Large intestine (tissue), 3 donors: ENCODE measurements around the gene GPR63. TPM values are rescaled to one million over a fixed set of nuclear protein-coding genes. Genes with fewer than 3 reads are reported as not detected.

Experiments used
- DNase-seq, 2 donors: peaks; one replicate each; pipeline versions ENCODE4 v3.0.0 to v3.0.0-alpha.2; 2013
- H3K27ac ChIP-seq: one replicate; pipeline ENCODE4 v1.5.1; 2013; ENCODE audit warnings: low read length
- H3K27me3 ChIP-seq: 2 replicates; pipeline ENCODE4 v1.6.1; 2013; ENCODE audit warnings: low read length; ENCODE audit not compliant: control insufficient read depth, insufficient read depth
- H3K36me3 ChIP-seq: 2 replicates; pipeline ENCODE4 v1.6.1; 2013; ENCODE audit warnings: low read length; ENCODE audit not compliant: control insufficient read depth, insufficient read depth
- H3K4me1 ChIP-seq: one replicate; pipeline ENCODE4 v1.6.1; 2013; ENCODE audit warnings: low read length; ENCODE audit not compliant: control insufficient read depth, insufficient read depth
- H3K4me3 ChIP-seq: one replicate; pipeline ENCODE4 v1.5.1; 2013; ENCODE audit warnings: low read length
- H3K9me3 ChIP-seq: one replicate; pipeline ENCODE4 v1.6.1; 2013; ENCODE audit warnings: mild to moderate bottlenecking, low read depth, low read length, moderate library complexity; ENCODE audit not compliant: control insufficient read depth
- WGBS: methylation state at CpG from one replicate; pipeline ENCODE4 v1.1.5; 2013; ENCODE audit warnings: low lambda C conversion rate; ENCODE audit not compliant: insufficient coverage; 5-methylcytosine and 5-hydroxymethylcytosine counted together
- polyA plus RNA-seq: library from polyadenylated mRNA; unstranded; fragments of 120-200 nt; gene quantifications from one replicate; pipeline ENCODE4 v1.2.1, GENCODE V29; 2013

GPR63 gene
- polyA plus RNA-seq, 1 donor, result 2.6 TPM

DNA sequence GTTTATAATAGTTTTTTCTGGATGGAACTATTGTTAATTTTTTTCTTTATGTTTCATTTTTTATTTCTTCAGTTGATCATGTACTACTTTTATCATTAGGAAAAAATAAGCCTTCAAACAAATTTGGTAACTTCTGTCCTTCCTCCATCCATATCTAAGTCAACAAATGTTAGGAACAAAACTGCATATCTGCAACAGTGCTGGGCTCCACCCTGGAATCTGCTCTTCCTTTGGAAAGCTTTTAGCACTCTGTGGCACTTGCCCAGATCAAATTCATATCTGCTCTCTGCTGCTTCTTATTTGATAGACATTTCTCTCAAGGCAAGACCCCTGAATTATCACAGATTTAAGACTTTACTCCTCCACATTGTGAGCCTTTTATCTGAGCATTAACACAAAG lies 24.3 kb upstream of the GPR63 start:
- no peaks in the 10 kb centered on the region for H3K4me1 ChIP-seq
- no peaks in the 10 kb centered on the region for H3K27me3 ChIP-seq
- no peaks in the 10 kb centered on the region for H3K9me3 ChIP-seq
- no peaks in the 10 kb centered on the region for H3K36me3 ChIP-seq
- H3K4me3 ChIP-seq, result no peak overlapping the region
- H3K27ac ChIP-seq, result no peak overlapping the region
- no peak for DNase-seq

DNA sequence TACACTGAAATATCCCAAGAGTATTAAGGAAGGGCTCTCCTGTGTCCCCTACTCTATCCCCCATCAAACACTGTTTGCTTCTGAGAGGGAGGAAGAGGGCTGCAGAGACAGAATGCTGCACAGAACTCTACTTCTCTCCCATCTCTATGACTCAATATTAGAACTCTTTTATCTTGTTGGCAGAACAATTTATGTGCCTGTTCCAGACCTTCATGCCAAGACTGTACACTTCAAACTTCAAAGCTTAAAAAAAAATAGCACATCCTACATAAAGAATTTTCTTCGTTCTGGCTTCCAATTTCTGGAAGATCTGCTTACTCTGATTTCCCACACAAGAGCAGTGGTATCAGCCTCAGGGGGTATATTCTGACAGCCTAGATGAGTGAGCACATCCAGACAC lies 19.6 kb upstream of the GPR63 start:
- no peak for DNase-seq
- Histone ChIP-seq H3K27ac (no peak overlapping the region), H3K27me3 (no peaks in the 10 kb centered on the region), H3K4me1 (no peaks in the 10 kb centered on the region), H3K36me3 (no peaks in the 10 kb centered on the region), H3K9me3 (no peaks in the 10 kb centered on the region), H3K4me3 (no peak overlapping the region)
- 80% methylated on average over 1 of the region's 1 CpG for WGBS

DNA sequence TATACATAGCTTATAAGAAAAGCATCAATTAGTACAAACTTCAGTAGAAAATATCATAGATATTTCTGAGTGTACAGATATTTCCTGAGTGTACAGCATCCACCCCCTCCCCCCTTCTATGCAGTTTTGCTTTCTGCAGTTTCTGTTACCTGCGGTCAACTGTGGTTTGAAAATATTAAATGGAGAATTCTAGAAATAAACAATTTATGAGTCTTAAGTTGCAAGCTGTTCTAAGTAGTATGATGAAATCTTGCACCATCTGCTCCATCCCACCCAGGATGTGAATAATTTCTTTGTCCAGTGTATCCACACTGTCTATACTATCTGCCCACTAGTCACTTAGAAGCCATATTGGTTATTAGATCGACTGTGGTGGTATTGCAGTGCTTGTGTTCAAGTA lies 15.8 kb upstream of the GPR63 start:
- Histone ChIP-seq H3K4me1 (no peaks in the 10 kb centered on the region), H3K9me3 (no peaks in the 10 kb centered on the region)
- no CpG with 5 or more reads among the region's 2 CpGs for WGBS

GRCh38 chr6:96852605-96853004 lies 15.3 kb upstream of the GPR63 start:
- WGBS, result no CpG with 5 or more reads among the region's 3 CpGs
- no peak for DNase-seq
- Histone ChIP-seq H3K4me3 (no peak overlapping the region), H3K4me1 (no peaks in the 10 kb centered on the region), H3K9me3 (no peaks in the 10 kb centered on the region), H3K27ac (no peak overlapping the region), H3K27me3 (no peaks in the 10 kb centered on the region), H3K36me3 (no peaks in the 10 kb centered on the region)

More for the DNA sequence above, 15.8 kb upstream of the GPR63 start:
- no peak overlapping the region for H3K4me3 ChIP-seq
- DNase-seq, result no peak
- H3K27ac ChIP-seq, result no peak overlapping the region
- no peaks in the 10 kb centered on the region for H3K27me3 ChIP-seq
- no peaks in the 10 kb centered on the region for H3K36me3 ChIP-seq

DNA sequence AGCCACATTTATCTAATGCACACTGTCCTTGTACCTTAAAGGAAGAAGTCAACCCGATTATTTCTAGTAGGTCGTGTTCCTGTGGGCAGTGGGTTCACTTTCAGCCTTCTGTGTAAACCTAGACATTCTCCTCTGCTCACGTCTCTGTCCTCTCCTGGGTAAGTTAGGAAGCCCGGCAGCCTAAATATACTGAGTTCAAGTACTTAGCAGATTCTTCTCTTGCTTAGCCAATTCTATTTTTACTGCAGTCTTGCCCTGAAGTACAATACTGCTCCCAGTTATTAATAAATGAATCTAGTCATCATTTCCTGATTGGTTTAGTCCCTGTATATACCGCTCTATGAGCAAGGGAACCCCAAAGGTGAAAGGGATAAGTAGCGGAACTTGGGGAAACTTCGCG lies 14.6 kb upstream of the GPR63 start:
- Histone ChIP-seq H3K27ac (no peak overlapping the region), H3K4me1 (no peaks in the 10 kb centered on the region), H3K4me3 (no peak overlapping the region), H3K27me3 (no peaks in the 10 kb centered on the region), H3K9me3 (no peaks in the 10 kb centered on the region), H3K36me3 (no peaks in the 10 kb centered on the region)
- no peak for DNase-seq
- WGBS, result 80% methylated on average over 1 of the region's 8 CpGs

DNA sequence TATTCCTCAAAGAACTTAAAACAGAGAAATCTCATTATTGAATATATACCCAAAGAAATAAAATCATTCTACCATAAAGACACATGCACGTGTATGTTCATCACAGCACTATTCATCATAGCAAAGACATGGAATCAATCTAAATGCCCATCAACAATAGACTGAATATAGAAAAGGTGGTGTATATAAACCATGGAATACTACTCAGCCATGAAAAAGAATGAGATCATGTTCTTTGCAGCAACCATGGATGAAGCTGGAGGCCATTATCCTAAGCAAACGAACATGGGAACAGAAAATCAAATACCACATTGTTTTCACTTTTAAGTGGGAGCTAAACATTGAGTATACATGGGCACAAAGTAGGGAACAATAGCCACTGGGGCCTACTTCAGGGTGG lies 12.3 kb upstream of the GPR63 start:
- Histone ChIP-seq H3K27ac (no peak overlapping the region), H3K4me3 (no peak overlapping the region), H3K9me3 (no peaks in the 10 kb centered on the region), H3K27me3 (no peaks in the 10 kb centered on the region), H3K4me1 (no peaks in the 10 kb centered on the region), H3K36me3 (no peaks in the 10 kb centered on the region)
- no CpG with 5 or more reads among the region's 2 CpGs for WGBS
- DNase-seq, result no peak

- Histone ChIP-seq H3K27me3 (peaks cover under 1% of the 10 kb centered on the region), H3K27ac (no peak overlapping the region), H3K4me3 (no peak overlapping the region), H3K9me3 (no peaks in the 10 kb centered on the region), H3K4me1 (no peaks in the 10 kb centered on the region), H3K36me3 (no peaks in the 10 kb centered on the region)
- no peak for DNase-seq
Observed at GRCh38 chr6:96844530-96844929, 7.3 kb upstream of the GPR63 start.

DNA sequence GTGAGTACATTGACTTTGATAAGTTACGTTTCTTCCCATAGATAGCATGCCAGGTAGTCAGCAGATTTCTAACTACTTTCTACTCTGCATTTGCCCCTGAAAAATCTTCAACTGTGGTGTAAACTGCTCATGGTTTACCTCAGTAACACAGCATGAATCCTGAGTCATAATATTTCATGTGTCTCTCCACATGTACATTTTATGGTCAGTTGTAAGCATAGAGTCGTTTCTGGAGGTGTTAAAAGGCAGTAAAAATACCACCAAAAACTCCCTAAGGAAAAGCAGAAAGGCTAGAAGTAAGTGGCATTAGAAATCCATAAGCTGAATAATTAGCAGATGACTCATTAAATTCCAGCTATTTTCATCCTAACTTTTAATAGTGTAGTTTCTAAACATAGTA lies 4.1 kb upstream of the GPR63 start:
- no CpG with 5 or more reads among the region's 2 CpGs for WGBS
- no peak for DNase-seq
- peaks cover 6% of the 10 kb centered on the region for H3K4me1 ChIP-seq

GRCh38 chr6:96836631-96837080 lies 621 bp downstream of the GPR63 start:
- peak overlapping the region; percentile 24 for H3K27ac ChIP-seq
- H3K9me3 ChIP-seq, result peaks cover 5% of the 10 kb centered on the region
- H3K4me3 ChIP-seq, result peak overlapping the region; percentile 73
- H3K4me1 ChIP-seq, result peaks cover 6% of the 10 kb centered on the region
- WGBS, result no CpG with 5 or more reads among the region's 27 CpGs
- H3K27me3 ChIP-seq, result peaks cover 23% of the 10 kb centered on the region
- peak; percentile 5 to 52 for DNase-seq
- no peaks in the 10 kb centered on the region for H3K36me3 ChIP-seq

More for the DNA sequence above, 4.1 kb upstream of the GPR63 start:
- H3K9me3 ChIP-seq, result peaks cover 5% of the 10 kb centered on the region
- H3K36me3 ChIP-seq, result no peaks in the 10 kb centered on the region
- H3K4me3 ChIP-seq, result no peak overlapping the region
- H3K27ac ChIP-seq, result no peak overlapping the region
- H3K27me3 ChIP-seq, result peaks cover 21% of the 10 kb centered on the region

DNA sequence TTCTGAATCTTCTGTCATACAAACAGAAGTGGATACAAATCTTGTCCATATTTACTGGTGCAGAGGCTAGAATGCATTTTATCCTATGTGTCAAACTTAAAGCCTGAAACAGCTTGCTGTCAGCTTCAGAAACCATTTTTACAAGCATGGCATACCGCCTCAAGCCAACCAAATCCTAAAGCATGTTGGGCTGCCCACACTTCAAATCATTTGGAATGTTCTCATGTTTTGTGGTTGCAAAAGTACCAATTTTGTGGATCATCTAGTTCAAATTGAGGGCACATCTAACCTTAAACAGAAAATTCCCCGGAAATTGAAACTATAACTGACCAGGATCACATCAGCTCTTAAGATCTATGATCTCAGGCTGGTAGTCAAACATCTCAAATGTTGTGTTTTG lies 3.2 kb downstream of the GPR63 start:
- Histone ChIP-seq H3K36me3 (no peaks in the 10 kb centered on the region), H3K4me1 (peaks cover 6% of the 10 kb centered on the region), H3K4me3 (no peak overlapping the region), H3K9me3 (peaks cover 5% of the 10 kb centered on the region), H3K27ac (no peak overlapping the region), H3K27me3 (peaks cover 19% of the 10 kb centered on the region)
- 80% methylated on average over 1 of the region's 2 CpGs for WGBS
- no peak for DNase-seq

GRCh38 chr6:96832780-96833179 lies 4.5 kb downstream of the GPR63 start:
- WGBS, result 93% methylated on average over 1 of the region's 2 CpGs
- H3K4me1 ChIP-seq, result peaks cover 3% of the 10 kb centered on the region
- no peak for DNase-seq

More at GRCh38 chr6:96832780-96833179, 4.5 kb downstream of the GPR63 start:
- H3K27me3 ChIP-seq, result peaks cover 6% of the 10 kb centered on the region
- H3K9me3 ChIP-seq, result peaks cover 5% of the 10 kb centered on the region
- no peaks in the 10 kb centered on the region for H3K36me3 ChIP-seq
- H3K27ac ChIP-seq, result no peak overlapping the region
- no peak overlapping the region for H3K4me3 ChIP-seq
